ENCODE results near the gene FAM131B.

FAM131B gene

DNA sequence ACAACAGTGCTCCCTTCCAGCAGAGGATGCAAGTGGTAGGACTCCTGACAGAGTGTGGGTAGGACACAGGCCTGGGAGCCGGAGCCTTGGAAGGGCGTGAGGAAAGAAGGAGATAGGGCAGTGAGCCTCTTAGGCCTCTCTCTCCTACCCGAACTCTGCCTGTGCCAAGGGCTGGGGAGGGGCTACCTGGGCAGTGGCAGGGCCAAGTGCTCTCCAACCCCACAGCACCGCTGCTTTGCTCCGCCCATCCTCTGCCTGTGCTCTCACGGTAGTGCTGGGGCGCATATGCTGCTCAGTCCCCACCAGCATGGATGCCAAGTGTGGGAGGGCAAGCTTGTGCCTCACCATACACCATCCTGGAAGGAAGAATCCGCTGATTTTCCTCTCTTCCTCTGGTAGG lies 7.5 kb downstream of the FAM131B start:
- TF ChIP-seq, protein P1, sequence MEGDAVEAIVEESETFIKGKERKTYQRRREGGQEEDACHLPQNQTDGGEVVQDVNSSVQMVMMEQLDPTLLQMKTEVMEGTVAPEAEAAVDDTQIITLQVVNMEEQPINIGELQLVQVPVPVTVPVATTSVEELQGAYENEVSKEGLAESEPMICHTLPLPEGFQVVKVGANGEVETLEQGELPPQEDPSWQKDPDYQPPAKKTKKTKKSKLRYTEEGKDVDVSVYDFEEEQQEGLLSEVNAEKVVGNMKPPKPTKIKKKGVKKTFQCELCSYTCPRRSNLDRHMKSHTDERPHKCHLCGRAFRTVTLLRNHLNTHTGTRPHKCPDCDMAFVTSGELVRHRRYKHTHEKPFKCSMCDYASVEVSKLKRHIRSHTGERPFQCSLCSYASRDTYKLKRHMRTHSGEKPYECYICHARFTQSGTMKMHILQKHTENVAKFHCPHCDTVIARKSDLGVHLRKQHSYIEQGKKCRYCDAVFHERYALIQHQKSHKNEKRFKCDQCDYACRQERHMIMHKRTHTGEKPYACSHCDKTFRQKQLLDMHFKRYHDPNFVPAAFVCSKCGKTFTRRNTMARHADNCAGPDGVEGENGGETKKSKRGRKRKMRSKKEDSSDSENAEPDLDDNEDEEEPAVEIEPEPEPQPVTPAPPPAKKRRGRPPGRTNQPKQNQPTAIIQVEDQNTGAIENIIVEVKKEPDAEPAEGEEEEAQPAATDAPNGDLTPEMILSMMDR (IDR thresholded peaks at IDR 0.05), result no peak
- no peak for DNase-seq (ENCODE audit: low spot score)
- no peak overlapping the region for H3K27ac ChIP-seq
- H3K4me3 ChIP-seq, result no peak overlapping the region

DNA sequence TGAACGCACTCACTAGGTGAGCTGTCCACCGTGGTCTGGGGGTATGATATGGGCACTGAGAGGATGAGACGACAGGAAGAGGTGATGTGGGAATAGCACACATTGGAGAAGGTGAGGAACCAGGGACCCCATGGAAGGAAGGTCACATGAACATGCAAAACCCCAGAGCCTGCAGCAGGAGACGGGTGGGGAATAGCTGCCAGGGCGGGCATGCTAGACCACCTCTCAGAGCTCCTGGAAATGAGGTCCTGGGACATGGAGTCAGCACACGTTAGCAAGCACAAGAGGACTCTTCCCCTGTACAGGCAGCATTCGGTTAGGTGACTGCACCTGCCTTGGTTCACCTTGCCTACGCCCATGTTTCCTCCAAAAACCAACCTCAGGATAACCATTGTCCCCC lies 8.1 kb downstream of the FAM131B start:
- Histone ChIP-seq H3K27ac (no peak overlapping the region), H3K4me3 (no peak overlapping the region)
- DNase-seq (ENCODE audit: low spot score), result no peak
- TF ChIP-seq, protein P1 (IDR thresholded peaks at IDR 0.05), result no peak

DNA sequence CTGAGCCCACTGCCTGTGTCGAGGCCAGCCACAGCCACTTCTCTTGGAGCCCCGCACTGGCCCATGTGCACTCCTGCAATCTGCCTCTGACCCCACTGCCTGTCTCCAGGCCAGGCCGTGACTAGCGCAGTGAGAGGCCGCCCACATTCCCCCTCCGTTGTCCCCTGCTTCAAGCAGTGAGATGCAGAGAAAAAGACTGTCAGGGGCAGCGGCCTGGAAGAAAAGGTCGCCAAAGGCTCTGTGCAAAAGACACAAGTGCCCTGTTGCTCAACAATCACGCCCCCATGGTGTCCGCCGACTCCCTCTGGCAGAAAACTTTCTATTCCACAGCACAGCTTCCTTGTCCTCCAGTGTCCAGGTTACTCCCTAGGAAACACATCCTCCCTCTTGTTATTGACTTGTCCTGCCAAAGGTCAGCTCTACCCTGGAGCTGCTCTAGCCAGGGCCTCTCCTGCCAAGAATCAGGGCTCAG lies 9.9 kb downstream of the FAM131B start:
- H3K27ac ChIP-seq, result no peak overlapping the region
- TF ChIP-seq, protein P1 (IDR thresholded peaks at IDR 0.05), result no peak
- DNase-seq (ENCODE audit: low spot score), result no peak
- H3K4me3 ChIP-seq, result no peak overlapping the region

DNA sequence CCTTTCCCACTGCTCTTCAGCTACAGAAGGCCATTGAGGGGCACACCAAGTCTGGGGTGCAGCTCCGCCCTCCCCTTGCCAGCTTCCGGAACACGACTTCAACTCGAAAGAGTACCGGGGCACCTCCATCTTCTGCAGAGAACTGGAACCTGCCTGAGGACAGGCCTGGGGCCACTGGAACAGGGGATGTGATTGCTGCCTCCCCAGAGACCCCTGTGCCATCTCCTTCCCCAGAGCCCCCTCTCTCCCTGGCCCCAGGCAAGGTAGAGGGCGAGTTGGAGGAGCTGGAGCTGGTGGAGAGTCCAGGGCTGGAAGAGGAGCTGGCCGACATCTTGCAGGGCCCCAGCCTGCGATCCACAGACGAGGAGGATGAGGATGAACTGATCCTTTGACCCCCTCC lies 10.9 kb downstream of the FAM131B start:
- Histone ChIP-seq H3K4me3 (no peak overlapping the region), H3K27ac (no peak overlapping the region)
- TF ChIP-seq, protein P1 (IDR thresholded peaks at IDR 0.05), result no peak
- no peak for DNase-seq (ENCODE audit: low spot score)

DNA sequence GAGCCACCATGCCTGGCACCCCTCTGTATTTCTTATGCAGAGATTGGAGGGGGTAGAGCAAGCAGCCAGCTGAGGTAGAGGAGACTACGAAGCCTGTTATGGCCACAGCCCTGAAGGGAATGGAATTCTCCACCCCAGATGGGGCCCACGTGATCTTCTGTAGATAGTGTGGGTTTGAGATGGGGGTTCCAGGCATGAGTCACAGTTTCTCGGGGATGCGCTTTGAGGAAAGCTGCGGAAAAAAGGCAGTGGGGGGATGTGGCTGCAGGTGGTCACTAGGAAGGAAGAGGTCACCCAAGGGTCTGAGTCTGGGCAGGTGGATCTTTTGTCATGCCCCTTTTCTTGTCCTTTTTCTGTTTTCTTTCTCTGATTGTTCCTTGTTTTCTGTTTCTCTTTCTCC lies 11.5 kb downstream of the FAM131B start:
- DNase-seq (ENCODE audit: low spot score), result no peak
- Histone ChIP-seq H3K4me3 (no peak overlapping the region), H3K27ac (no peak overlapping the region)
- TF ChIP-seq, protein P1 (IDR thresholded peaks at IDR 0.05), result no peak

DNA sequence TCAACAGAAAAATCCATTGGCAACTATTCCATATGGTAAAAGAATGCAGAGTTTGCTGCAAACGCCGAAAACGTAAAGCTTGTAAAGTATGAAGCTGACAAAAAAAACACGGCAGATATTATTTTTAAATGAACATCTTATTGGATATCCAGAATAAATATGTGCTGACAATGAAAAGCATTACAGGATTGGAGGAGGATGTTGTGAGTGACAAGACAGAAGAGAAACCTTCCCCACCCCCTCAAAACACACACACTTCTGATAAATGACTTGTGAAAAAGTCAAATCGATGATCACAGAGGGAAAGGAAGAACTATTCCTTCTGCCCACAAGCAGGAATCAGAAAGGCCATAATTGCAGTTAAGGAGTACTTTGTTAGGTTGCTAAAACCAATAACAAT lies 14.6 kb downstream of the FAM131B start:
- Histone ChIP-seq H3K27ac (no peak overlapping the region), H3K4me3 (no peak overlapping the region)
- TF ChIP-seq, protein P1 (IDR thresholded peaks at IDR 0.05), result no peak
- no peak for DNase-seq (ENCODE audit: low spot score)

DNA sequence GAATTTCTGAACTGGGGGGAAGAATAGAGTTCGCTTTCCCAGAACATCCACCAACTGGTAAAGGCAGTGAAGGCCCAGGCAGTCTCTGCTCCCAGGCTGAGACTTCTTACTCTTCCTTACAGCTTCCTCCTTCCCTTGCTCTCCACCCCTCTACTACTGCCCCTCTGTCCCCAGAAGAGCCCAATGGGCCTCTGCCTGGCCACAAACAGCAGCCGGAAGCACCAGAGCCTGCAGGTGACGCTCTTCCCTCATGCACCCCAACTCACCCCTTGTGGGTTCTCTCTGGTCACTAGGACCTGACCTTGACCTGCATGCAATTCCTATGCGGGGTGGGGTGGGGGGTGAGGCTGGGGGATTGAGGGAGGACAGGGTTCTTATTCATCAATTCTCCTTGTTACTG lies 16.5 kb downstream of the FAM131B start:
- Histone ChIP-seq H3K4me3 (no peak overlapping the region), H3K27ac (no peak overlapping the region)
- TF ChIP-seq, protein P1 (IDR thresholded peaks at IDR 0.05), result no peak
- DNase-seq (ENCODE audit: low spot score), result no peak

Data from coronary artery (tissue), 2 donors.